HG03378 (cell line): ENCODE results near the gene CD300LB.
"Not testable (repeated sequence)": the region's sequence is repeated elsewhere in the genome, so short reads cannot be mapped to it uniquely, and the experiment has no call there.

Source experiments
- ATAC-seq: cut with Tn5 transposase; IDR thresholded peaks from one replicate; pipeline ENCODE4 v1.9.1; 2021; ENCODE audit warnings: mild to moderate bottlenecking, moderate library complexity; ENCODE audit not compliant: unreplicated experiment

The CD300LB gene

GRCh38 chr17:74531231-74531761 is at the start of gene CD300LB:
Gene CD300LB, minus strand, starts transcription at chr17:74531475. Its CDS starts 125 bp downstream, at chr17:74531350.
- no peak for ATAC-seq

GRCh38 chr17:74579900-74580299 is 48.6 kb upstream of the CD300LB start:
- ATAC-seq = no peak

- no peak for ATAC-seq
Measured at GRCh38 chr17:74578979-74579378, 47.7 kb upstream of the CD300LB start.

- ATAC-seq = no peak
Measured at GRCh38 chr17:74574489-74575142, 43.3 kb upstream of the CD300LB start.

- not testable (repeated sequence) for ATAC-seq
Measured at GRCh38 chr17:74573635-74574034, 42.4 kb upstream of the CD300LB start.

- ATAC-seq = no peak
Measured at GRCh38 chr17:74573169-74573568, 41.9 kb upstream of the CD300LB start.

GRCh38 chr17:74571621-74572270 is 40.5 kb upstream of the CD300LB start:
- ATAC-seq = no peak

- ATAC-seq = no peak
Measured at GRCh38 chr17:74569020-74570003, 38.0 kb upstream of the CD300LB start.

GRCh38 chr17:74568106-74568873 is 37.0 kb upstream of the CD300LB start:
- no peak for ATAC-seq

- no peak for ATAC-seq
Measured at GRCh38 chr17:74567397-74567796, 36.1 kb upstream of the CD300LB start, which contains the start of gene CD300H. Gene CD300H, minus strand, starts transcription at chr17:74567509.

- ATAC-seq = no peak
Measured at GRCh38 chr17:74566132-74566753, 35.0 kb upstream of the CD300LB start.

- no peak for ATAC-seq
Measured at GRCh38 chr17:74565126-74565525, 33.9 kb upstream of the CD300LB start.

- ATAC-seq = no peak
Measured at GRCh38 chr17:74563358-74563757, 32.1 kb upstream of the CD300LB start.

GRCh38 chr17:74561586-74561985 is 30.3 kb upstream of the CD300LB start:
- no peak for ATAC-seq

- ATAC-seq = no peak
Measured at GRCh38 chr17:74558882-74559519, 27.7 kb upstream of the CD300LB start.

- ATAC-seq = not testable (repeated sequence)
Measured at GRCh38 chr17:74558402-74558801, 27.1 kb upstream of the CD300LB start.

- no peak for ATAC-seq
Measured at GRCh38 chr17:74555427-74555940, 24.2 kb upstream of the CD300LB start.

- no peak for ATAC-seq
Measured at GRCh38 chr17:74554909-74555308, 23.6 kb upstream of the CD300LB start.

GRCh38 chr17:74552037-74552436 is 20.8 kb upstream of the CD300LB start:
- no peak for ATAC-seq
